ENCODE measurements around the gene TECPR1. TPM values are rescaled to one million over a fixed set of nuclear protein-coding genes. Genes with fewer than 3 reads are reported as not detected.
A peak's percentile ranks its signal among the peaks of the same experiment; 100 is the strongest.

The TECPR1 gene
- total RNA-seq, 2 donors from 2014 or later = 19.7 to 28.3 TPM

DNA sequence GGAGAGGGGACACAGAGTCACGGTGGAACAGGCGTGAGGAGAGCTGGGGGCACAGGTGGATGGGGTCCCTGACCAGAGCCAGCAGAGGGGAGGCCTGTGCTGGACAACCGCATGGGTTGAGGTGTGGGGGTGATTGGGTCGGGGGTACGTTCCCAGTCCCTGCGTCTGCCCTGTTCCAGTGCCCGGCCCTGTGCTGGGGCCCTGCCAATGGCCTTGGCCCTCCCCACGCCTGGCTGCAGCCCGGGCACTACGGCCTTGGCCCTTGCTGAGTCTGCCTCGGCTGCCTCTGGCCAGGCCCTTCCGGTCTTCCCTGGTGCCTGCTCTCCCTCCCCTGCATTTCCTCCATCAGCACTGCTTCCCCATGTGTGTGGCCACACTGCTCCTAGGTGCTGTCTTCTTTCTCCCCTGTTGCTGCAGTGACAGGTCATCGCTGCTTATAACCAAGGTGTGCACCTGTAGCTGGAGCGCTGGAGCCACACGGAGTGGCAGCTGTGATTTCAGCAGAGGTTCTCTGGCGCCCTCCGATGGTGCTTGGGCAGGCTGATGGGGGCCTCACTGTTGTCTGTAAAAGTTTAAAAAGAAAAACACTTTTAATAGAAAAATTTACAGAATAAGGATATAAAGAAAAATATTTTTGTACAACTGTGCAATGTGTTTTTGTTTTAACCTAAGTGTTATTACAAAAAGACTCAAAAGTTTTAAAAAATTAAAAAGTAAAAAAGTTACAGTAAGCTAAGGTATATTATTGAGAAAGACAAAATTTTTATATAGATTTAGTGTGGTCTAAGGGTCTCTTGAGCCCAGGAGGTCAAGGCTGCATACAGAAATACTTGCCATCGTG is 86.0 kb downstream of the TECPR1 start:
- H3K9me3 ChIP-seq = no peaks in the 10 kb centered on the region
- ATAC-seq (peak; percentile 70), DNase-seq (peak; percentile 76 to 87 (median 81))
- peak overlapping the region in 1 of 4 donors; percentile 2 for H3K27ac ChIP-seq
- intact Hi-C loops (cut with DNase I) = loop anchor here (5.0 kb wide), 1 partner anchor 144 kb away; no protein-coding TSS in a partner anchor
- WGBS, 2 donors = 36 to 41% methylated on average over 14 to 17 of the region's 18 CpGs
- H3K36me3 ChIP-seq (replicated peaks in 1 of 2; ENCODE audit: insufficient read depth in 1 of 2, low read depth in 2 of 2) = no peaks in the 10 kb centered on the region
- H3K4me1 ChIP-seq = peaks cover 49% of the 10 kb centered on the region
- no peaks in the 10 kb centered on the region for H3K27me3 ChIP-seq
- TF ChIP-seq, protein P1, sequence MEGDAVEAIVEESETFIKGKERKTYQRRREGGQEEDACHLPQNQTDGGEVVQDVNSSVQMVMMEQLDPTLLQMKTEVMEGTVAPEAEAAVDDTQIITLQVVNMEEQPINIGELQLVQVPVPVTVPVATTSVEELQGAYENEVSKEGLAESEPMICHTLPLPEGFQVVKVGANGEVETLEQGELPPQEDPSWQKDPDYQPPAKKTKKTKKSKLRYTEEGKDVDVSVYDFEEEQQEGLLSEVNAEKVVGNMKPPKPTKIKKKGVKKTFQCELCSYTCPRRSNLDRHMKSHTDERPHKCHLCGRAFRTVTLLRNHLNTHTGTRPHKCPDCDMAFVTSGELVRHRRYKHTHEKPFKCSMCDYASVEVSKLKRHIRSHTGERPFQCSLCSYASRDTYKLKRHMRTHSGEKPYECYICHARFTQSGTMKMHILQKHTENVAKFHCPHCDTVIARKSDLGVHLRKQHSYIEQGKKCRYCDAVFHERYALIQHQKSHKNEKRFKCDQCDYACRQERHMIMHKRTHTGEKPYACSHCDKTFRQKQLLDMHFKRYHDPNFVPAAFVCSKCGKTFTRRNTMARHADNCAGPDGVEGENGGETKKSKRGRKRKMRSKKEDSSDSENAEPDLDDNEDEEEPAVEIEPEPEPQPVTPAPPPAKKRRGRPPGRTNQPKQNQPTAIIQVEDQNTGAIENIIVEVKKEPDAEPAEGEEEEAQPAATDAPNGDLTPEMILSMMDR (IDR thresholded peaks at IDR 0.05) = peak; percentile 61 to 89 (median 81)
- no peak for TF ChIP-seq POLR2A (IDR thresholded peaks at IDR 0.05)
- no peak overlapping the region for H3K4me3 ChIP-seq

Other genes with a start within 250 kb of the TECPR1 start
- 10 to 100 TPM; 19.7 to 23.1 TPM for gene LMTK2, start 145.4 kb downstream of the TECPR1 start, total RNA-seq
- 100 to 1,000 TPM; 247 to 584 TPM for gene BHLHA15, start 40.8 kb downstream of the TECPR1 start, total RNA-seq
- gene BRI3, start 29.5 kb upstream of the TECPR1 start, total RNA-seq = 10 to 100 TPM; 29.0 to 44.9 TPM
- 10 to 100 TPM; 15.8 to 23.1 TPM for gene BAIAP2L1, start 148.9 kb upstream of the TECPR1 start, total RNA-seq